K562 (cell line): ENCODE data around the gene BTD. TPM values are rescaled to one million over a fixed set of nuclear protein-coding genes. Genes with fewer than 3 reads are reported as not detected.
"Not testable (repeated sequence)": the region's sequence is repeated elsewhere in the genome, so short reads cannot be mapped to it uniquely, and the experiment has no call there.

Experiments
- ATAC-seq: fragments of 200-7000 bp; cut with Tn5 transposase; 3 replicates; pipeline ENCODE4 v1.9.1; 2020; ENCODE audit warnings: moderate library complexity
- BruUV-seq: library from RNA; stranded (reverse); fragments of 400-500 nt; replicated peaks from 2 replicates; lab custom pipeline; 2021; lab: Mats Ljungman, UMichigan
- CTCF ChIA-PET: fragments of 300-600 bp; formaldehyde crosslinking; extraction: SDS; loops from one replicate; lab custom pipeline; 2021; ENCODE audit warnings: low intra/inter-chr PET ratio; lab: Yijun Ruan, JAX
- POLR2A ChIA-PET: fragments of 300-600, 350-650 bp; sonication (Branson Sonifier 250); formaldehyde crosslinking; extraction: SDS; loops from one replicate; lab custom pipeline; 2021; ENCODE audit warnings: antibody characterized with exemption, inconsistent platforms; lab: Yijun Ruan, JAX
- DNase-seq, 4 experiments: peaks; one replicate each; pipeline versions ENCODE4 v3.0.0 to v3.0.0-alpha.2; 2011 to 2018; ENCODE audit warnings: low spot score in 3 of 4, mixed read lengths in 3 of 4; ENCODE audit errors: extremely low read depth in 1 of 4
- FAIRE-seq: peaks from 2 replicates; lab custom pipeline; 2011; peaks lifted over from hg19 to GRCh38; lab: Jason Lieb, UNC
- H2AFZ ChIP-seq: 2 replicates; pipeline ENCODE4 v1.6.0; 2011; ENCODE audit warnings: low read depth, low read length, control low read depth, inconsistent platforms
- H3K27ac ChIP-seq: fragments of 200-600 bp; 3 replicates; pipeline ENCODE4 v1.8.0; 2011; ENCODE audit warnings: low read depth, mild to moderate bottlenecking, control low read depth, inconsistent platforms, low read length, moderate library complexity, mixed read lengths; ENCODE audit errors: extremely low read depth
- H3K27me3 ChIP-seq, 2 experiments: fragments of 300-600 bp in 1 of 2; 2 replicates in 1 of 2; 3 replicates in 1 of 2; pipeline versions ENCODE4 v1.6.0 to v1.8.0; 2011; ENCODE audit warnings: inconsistent platforms in 2 of 2, low read length in 2 of 2, mild to moderate bottlenecking in 1 of 2, mixed read lengths in 1 of 2, moderate library complexity in 1 of 2; ENCODE audit not compliant: control insufficient read depth in 2 of 2, insufficient read depth in 2 of 2
- H3K36me3 ChIP-seq: fragments of 300-600 bp; 3 replicates; pipeline ENCODE4 v1.8.0; 2011; ENCODE audit warnings: mild to moderate bottlenecking, low read length, inconsistent platforms; ENCODE audit not compliant: control insufficient read depth, insufficient read depth
- H3K4me1 ChIP-seq, 2 experiments: fragments of 200-600 bp in 1 of 2; replicated peaks in 1 of 2; 2 replicates in 1 of 2; 3 replicates in 1 of 2; pipeline versions ENCODE4 v1.5.1 to v1.8.0; 2011; ENCODE audit warnings: inconsistent platforms in 2 of 2, low read length in 2 of 2, mild to moderate bottlenecking in 1 of 2, mixed read lengths in 1 of 2, moderate library complexity in 1 of 2; ENCODE audit not compliant: control insufficient read depth in 2 of 2, insufficient read depth in 2 of 2
- H3K4me2 ChIP-seq: 2 replicates; pipeline ENCODE4 v1.6.1; 2011; ENCODE audit warnings: low read length, control low read depth, inconsistent platforms, mixed read lengths; ENCODE audit not compliant: insufficient read depth
- H3K4me3 ChIP-seq: fragments of 200-600 bp; sonication (generic), shearing (Covaris generic); 2 replicates; pipeline ENCODE4 v1.5.1; 2016; ENCODE audit warnings: control low read depth, inconsistent platforms
- H3K79me2 ChIP-seq: fragments of 200-600 bp; 3 replicates; pipeline ENCODE4 v1.8.0; 2011; ENCODE audit warnings: low read length, inconsistent platforms; ENCODE audit not compliant: control insufficient read depth, insufficient read depth
- H3K9ac ChIP-seq, 2 experiments: 2 replicates each; pipeline versions ENCODE4 v1.6.0 to v1.6.1; 2011; ENCODE audit warnings: low read depth in 2 of 2, low read length in 2 of 2, control low read depth in 1 of 2, inconsistent platforms in 1 of 2, mild to moderate bottlenecking in 1 of 2, mixed read lengths in 1 of 2; ENCODE audit not compliant: insufficient read depth in 1 of 2
- H3K9me1 ChIP-seq: one replicate; pipeline ENCODE4 v1.6.0; 2011; ENCODE audit warnings: inconsistent platforms, mild to moderate bottlenecking, low read length, moderate library complexity; ENCODE audit not compliant: control insufficient read depth, insufficient read depth
- H3K9me3 ChIP-seq: replicated peaks from 2 replicates; pipeline ENCODE4 v1.5.1; 2011; ENCODE audit warnings: low read depth, low read length, inconsistent platforms; ENCODE audit not compliant: control insufficient read depth, insufficient read depth
- H4K20me1 ChIP-seq: replicated peaks from 2 replicates; pipeline ENCODE4 v1.6.1; 2011; ENCODE audit warnings: low read length, inconsistent platforms, mixed read lengths; ENCODE audit not compliant: control insufficient read depth, insufficient read depth
- CBX3 ChIP-seq, 2 experiments: IDR thresholded peaks; 1 replicate in 1 of 2; 2 replicates in 1 of 2; pipeline ENCODE4 v1.6.1; 2012; ENCODE audit warnings: inconsistent platforms in 2 of 2, low read length in 2 of 2, borderline replicate concordance in 1 of 2, control low read depth in 1 of 2
- CBX5 ChIP-seq: IDR thresholded peaks from 2 replicates; pipeline ENCODE4 v1.6.1; 2014; ENCODE audit warnings: low read depth, borderline replicate concordance
- EHMT2 ChIP-seq: fragments of 450-650 bp; IDR thresholded peaks from 2 replicates; pipeline ENCODE4 v1.6.1; 2018; ENCODE audit warnings: antibody characterized with exemption
- TRIM24 ChIP-seq, 2 experiments: fragments of 450-650 bp; IDR thresholded peaks; 2 replicates each; pipeline ENCODE4 v1.6.1; 2016
- TRIM28 ChIP-seq: fragments of 450-650 bp; IDR thresholded peaks from 2 replicates; pipeline ENCODE4 v1.6.1; 2017
- YY1 ChIP-seq, 3 experiments: IDR thresholded peaks; 2 replicates each; pipeline ENCODE4 v1.6.1; 2011; ENCODE audit warnings: low read length in 2 of 3, mild to moderate bottlenecking in 2 of 3, moderate library complexity in 2 of 3, borderline replicate concordance in 1 of 3, control low read depth in 1 of 3, low read depth in 1 of 3; ENCODE audit not compliant: insufficient read depth in 3 of 3, insufficient replicate concordance in 2 of 3, control insufficient read depth in 1 of 3, insufficient read length in 1 of 3; ENCODE audit errors: extremely low read depth in 1 of 3
- ZFP36 ChIP-seq: fragments of 150-350 bp; IDR thresholded peaks from 2 replicates; pipeline ENCODE4 v1.6.1; 2018; ENCODE audit warnings: low read length, low read depth; ENCODE audit not compliant: partially characterized antibody
- ZNF431 ChIP-seq: sonication (generic); formaldehyde crosslinking; IDR thresholded peaks from 2 replicates; pipeline ENCODE4 v1.8.0; 2022; ENCODE audit warnings: mild to moderate bottlenecking, missing genetic modification reagents
- WGBS: fragments of 100-300 bp; shearing (Covaris generic); methylation state at CpG from one replicate; pipeline ENCODE4 v1.1.6; 2016; ENCODE audit warnings: low coverage, mixed read lengths; ENCODE audit not compliant: insufficient coverage; ENCODE audit errors: missing lambda C conversion rate; 5-methylcytosine and 5-hydroxymethylcytosine counted together
- in situ Hi-C: fragments of 300-500 bp; cut with MboI; formaldehyde crosslinking; loops from 4 replicates; pipeline ENCODE4 v1.15.0; 2018; ENCODE audit warnings: inconsistent platforms, mixed read lengths
- intact Hi-C: fragments of 100-400 bp; cut with micrococcal nuclease; formaldehyde crosslinking; loops from 2 replicates; pipeline ENCODE4 v1.14.2; 2022
- polyA plus RNA-seq, 8 experiments: library from polyadenylated mRNA; depleted of rRNA in 4 of 8; stranded (reverse) in 5 of 8; unstranded in 3 of 8; fragments of >200 nt; fragmentation: Nextera tagmentation in 2 of 8; fragmentation: Illumina TruSeq in 1 of 8; extraction: Ambion mirVana in 2 of 8; extraction: Trizol in 1 of 8; gene quantifications; 2 replicates each; pipeline versions ENCODE4 v1.2.1 to v1.2.3, GENCODE V29; 2011 to 2014; ENCODE audit warnings: inconsistent platforms in 1 of 8, missing spikeins in 1 of 8
- total RNA-seq, 7 experiments: library from RNA; depleted of rRNA in 6 of 7; stranded (reverse); fragments of >200 nt in 6 of 7; fragmentation: Illumina TruSeq in 2 of 7; extraction: Trizol in 2 of 7; gene quantifications; 2 replicates each; pipeline versions ENCODE4 v1.2.1 to v1.2.3, GENCODE V29; 2011 to 2021; ENCODE audit warnings: low replicate concordance in 1 of 7
- TF ChIP-seq, protein P1 (sequence below): fragments of 450-650 bp; IDR thresholded peaks from 2 replicates; pipeline ENCODE4 v1.6.1; 2018; ENCODE audit warnings: mild to moderate bottlenecking, low read depth; ENCODE audit not compliant: partially characterized antibody

Gene BTD
- total and polyA plus RNA-seq, 9 of the 15 experiments (the other 6 are each of a cell fraction or from before 2014, with no cell fraction given), result 6.6 to 26.2 (median 10.6) TPM

GRCh38 chr3:15602816-15603215 is 1.3 kb downstream of the BTD start:
- ATAC-seq, H3K9me3 ChIP-seq, H3K9ac ChIP-seq, H4K20me1 ChIP-seq, DNase-seq, H3K27ac ChIP-seq, in situ Hi-C loops, FAIRE-seq, CTCF ChIA-PET, H3K4me1 ChIP-seq: not testable (repeated sequence)
- peak overlapping the region; percentile 100 for H3K4me2 ChIP-seq
- peak overlapping the region; percentile 73 for H3K4me3 ChIP-seq
- H2AFZ ChIP-seq, result peak overlapping the region; percentile 93; the same call in 1 of the 2 replicates
- intact Hi-C loops, result loop anchor here (5.0 kb wide), 1 partner anchor 259 kb away; no protein-coding TSS in a partner anchor
- peaks cover 16% of the 10 kb centered on the region for H3K79me2 ChIP-seq
- POLR2A ChIA-PET, result interaction anchor here (1.6 kb wide), 1 partner anchor 10 kb away, joined by 4 read pairs; no protein-coding TSS in a partner anchor
- TF ChIP-seq CBX5, result 0 out of 2 replicates have a peak, but pooled peaks have one; percentile 25
- peak in 1 of 2 experiments; percentile 62; a peak in 1 of 3 replicates for TF ChIP-seq CBX3 (IDR thresholded peaks at IDR 0.05; ENCODE audit: borderline replicate concordance in 1 of 2, low read length in 2 of 2)
- TF ChIP-seq TRIM24 (IDR thresholded peaks at IDR 0.05), result peak; percentile 39 to 73; a peak in 2 of 4 replicates
- TF ChIP-seq ZFP36, result peak; percentile 63
- TF ChIP-seq EHMT2, result 0 out of 2 replicates have a peak, but pooled peaks have one; percentile 45
- peak in 1 of 3 experiments; percentile 24 for TF ChIP-seq YY1 (IDR thresholded peaks at IDR 0.05; ENCODE audit: borderline replicate concordance in 1 of 3, control insufficient read depth in 1 of 3, extremely low read depth in 1 of 3, insufficient read depth in 3 of 3, insufficient read length in 1 of 3, insufficient replicate concordance in 2 of 3, low read depth in 1 of 3, low read length in 2 of 3)
- TF ChIP-seq, protein P1, sequence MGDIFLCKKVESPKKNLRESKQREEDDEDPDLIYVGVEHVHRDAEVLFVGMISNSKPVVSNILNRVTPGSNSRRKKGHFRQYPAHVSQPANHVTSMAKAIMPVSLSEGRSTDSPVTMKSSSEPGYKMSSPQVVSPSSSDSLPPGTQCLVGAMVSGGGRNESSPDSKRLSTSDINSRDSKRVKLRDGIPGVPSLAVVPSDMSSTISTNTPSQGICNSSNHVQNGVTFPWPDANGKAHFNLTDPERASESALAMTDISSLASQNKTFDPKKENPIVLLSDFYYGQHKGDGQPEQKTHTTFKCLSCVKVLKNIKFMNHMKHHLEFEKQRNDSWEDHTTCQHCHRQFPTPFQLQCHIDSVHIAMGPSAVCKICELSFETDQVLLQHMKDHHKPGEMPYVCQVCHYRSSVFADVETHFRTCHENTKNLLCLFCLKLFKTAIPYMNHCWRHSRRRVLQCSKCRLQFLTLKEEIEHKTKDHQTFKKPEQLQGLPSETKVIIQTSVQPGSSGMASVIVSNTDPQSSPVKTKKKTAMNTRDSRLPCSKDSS, result peak; percentile 64
- peak; percentile 99 for TF ChIP-seq ZNF431 (CRISPR knock-in tag)
- peak; percentile 89 for TF ChIP-seq TRIM28
- TF ChIP-seq, all 486 proteins: peak for 9; not testable (repeated sequence) for 477
- peaks cover 20% of the 10 kb centered on the region; the same call in 2 of the 3 replicates for H3K36me3 ChIP-seq
- not testable (repeated sequence) for BruUV-seq, H3K9me1 ChIP-seq, H3K27me3 ChIP-seq
- 84% methylated on average over 3 of the region's 3 CpGs for WGBS

- 18% methylated on average over 1 of the region's 1 CpG for WGBS
- H3K9me1 ChIP-seq, FAIRE-seq, BruUV-seq, H3K27ac ChIP-seq, DNase-seq, H2AFZ ChIP-seq, H4K20me1 ChIP-seq, H3K4me3 ChIP-seq, H3K9ac ChIP-seq, H3K27me3 ChIP-seq, CTCF ChIA-PET, H3K36me3 ChIP-seq, H3K4me2 ChIP-seq, in situ Hi-C loops, ATAC-seq, H3K9me3 ChIP-seq, H3K4me1 ChIP-seq: not testable (repeated sequence)
- peaks cover 16% of the 10 kb centered on the region for H3K79me2 ChIP-seq
- intact Hi-C loops, result loop anchor here (5.0 kb wide), 1 partner anchor 258 kb away; no protein-coding TSS in a partner anchor
- POLR2A ChIA-PET, result interaction anchor here (1.2 kb wide), 1 partner anchor 33 kb away, joined by 4 read pairs; no protein-coding TSS in a partner anchor
Measured at GRCh38 chr3:15604584-15604983, 3.0 kb downstream of the BTD start.
